ENCODE data around the gene SYCP2L.
"Not testable (repeated sequence)": the region's sequence is repeated elsewhere in the genome, so short reads cannot be mapped to it uniquely, and the experiment has no call there.

SYCP2L gene

DNA sequence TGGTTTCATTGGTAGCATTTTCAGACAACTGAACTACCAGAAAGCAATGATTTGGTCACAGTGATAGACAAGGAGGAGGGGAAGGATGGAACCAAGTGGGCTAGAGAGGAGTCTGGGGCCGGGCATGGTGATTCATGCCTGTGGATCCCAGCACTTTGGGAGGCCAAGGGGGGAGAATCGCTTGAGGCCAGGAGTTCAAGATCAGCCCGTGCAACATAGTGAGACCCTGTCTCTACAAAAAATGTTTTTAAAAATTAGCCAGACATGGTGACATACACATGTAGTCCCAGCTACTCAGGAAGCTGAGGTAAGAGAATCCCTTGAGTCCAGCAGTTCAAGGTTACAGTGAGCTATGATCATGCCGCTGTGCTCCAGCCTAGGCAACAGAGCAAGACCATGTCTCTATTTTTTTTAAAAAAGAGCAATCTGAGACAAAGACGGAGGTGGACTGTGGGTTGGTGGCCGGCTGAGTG lies 70.6 kb downstream of the SYCP2L start:
- Mint-ChIP-seq H3K9me3 (no peaks in the 10 kb centered on the region), H3K4me3 (no peak overlapping the region), H3K4me1 (ENCODE audit: low read depth) (no peaks in the 10 kb centered on the region), H3K36me3 (ENCODE audit: low read depth) (no peaks in the 10 kb centered on the region), H3K27me3 (peaks cover 35% of the 10 kb centered on the region), H3K27ac (no peak overlapping the region)
- DNase-seq, result no peak

DNA sequence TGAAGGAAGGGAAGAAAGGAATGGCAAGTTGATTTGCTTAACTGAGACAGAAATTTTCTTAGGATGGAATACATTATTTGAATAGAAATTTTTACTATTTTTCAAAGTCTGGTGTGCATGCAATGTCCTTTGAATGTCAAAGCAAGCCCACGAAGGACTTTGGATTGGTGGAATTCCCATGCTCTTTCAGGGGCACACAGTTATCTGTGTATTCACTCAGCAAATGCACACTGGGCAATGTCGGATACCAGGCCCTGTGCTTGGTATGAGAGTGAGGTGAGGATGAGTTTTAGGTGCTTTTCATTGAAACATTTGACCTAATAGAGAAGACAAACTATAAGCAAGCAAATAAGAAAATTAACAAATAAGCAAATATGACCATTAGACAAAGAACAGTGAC lies 73.3 kb downstream of the SYCP2L start:
- Mint-ChIP-seq H3K9me3 (no peaks in the 10 kb centered on the region), H3K4me1 (ENCODE audit: low read depth) (no peaks in the 10 kb centered on the region), H3K27ac (no peak overlapping the region), H3K27me3 (peaks cover 29% of the 10 kb centered on the region), H3K4me3 (no peak overlapping the region), H3K36me3 (ENCODE audit: low read depth) (no peaks in the 10 kb centered on the region)
- no peak for DNase-seq

DNA sequence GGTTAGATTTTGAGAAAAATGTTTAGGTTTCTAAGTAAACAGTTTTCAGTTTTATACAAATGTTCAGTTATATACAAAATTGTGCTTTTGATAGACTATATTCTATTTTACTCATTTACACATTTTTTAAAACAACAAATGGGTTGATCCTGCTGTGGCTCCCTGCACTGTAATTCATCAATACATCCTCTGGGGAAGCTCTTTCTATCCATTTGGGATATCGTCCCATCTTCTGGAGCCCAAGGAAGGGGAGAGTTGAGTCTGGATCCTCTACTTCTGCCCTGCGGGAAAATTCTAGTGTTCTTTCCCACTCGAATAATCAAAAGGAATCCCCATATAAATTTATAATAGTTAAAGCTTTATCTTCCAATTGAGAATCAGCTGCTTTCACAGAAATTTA lies 75.0 kb downstream of the SYCP2L start:
- H3K27me3 Mint-ChIP-seq, result peaks cover 33% of the 10 kb centered on the region
- H3K4me3 Mint-ChIP-seq, result no peak overlapping the region
- peaks cover 7% of the 10 kb centered on the region for H3K9me3 Mint-ChIP-seq
- no peak overlapping the region for H3K27ac Mint-ChIP-seq
- DNase-seq, result no peak
- no peaks in the 10 kb centered on the region for H3K4me1 Mint-ChIP-seq (ENCODE audit: low read depth)
- no peaks in the 10 kb centered on the region for H3K36me3 Mint-ChIP-seq (ENCODE audit: low read depth)

DNA sequence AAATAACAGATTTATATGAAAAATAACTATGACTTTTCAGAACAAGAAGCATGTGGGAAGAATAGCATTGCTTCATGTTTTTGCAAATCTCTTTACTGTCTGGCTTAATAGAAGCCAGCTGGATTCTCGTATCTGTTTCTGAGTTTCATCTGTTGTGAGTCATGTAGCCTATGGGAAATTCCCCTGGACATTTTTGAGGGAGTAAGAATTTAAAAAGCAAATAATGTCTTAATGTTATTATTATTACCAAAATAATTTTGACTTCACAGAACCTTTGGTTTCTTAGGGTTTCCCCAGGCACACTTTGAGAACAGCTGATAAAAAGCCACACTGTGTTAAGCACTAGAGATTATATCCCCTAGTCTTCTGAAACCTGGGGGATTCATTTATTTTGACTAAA lies 75.8 kb downstream of the SYCP2L start:
- Mint-ChIP-seq H3K9me3 (peaks cover 7% of the 10 kb centered on the region), H3K27ac (no peak overlapping the region), H3K4me1 (ENCODE audit: low read depth) (no peaks in the 10 kb centered on the region), H3K36me3 (ENCODE audit: low read depth) (no peaks in the 10 kb centered on the region), H3K27me3 (peaks cover 30% of the 10 kb centered on the region), H3K4me3 (no peak overlapping the region)
- no peak for DNase-seq

DNA sequence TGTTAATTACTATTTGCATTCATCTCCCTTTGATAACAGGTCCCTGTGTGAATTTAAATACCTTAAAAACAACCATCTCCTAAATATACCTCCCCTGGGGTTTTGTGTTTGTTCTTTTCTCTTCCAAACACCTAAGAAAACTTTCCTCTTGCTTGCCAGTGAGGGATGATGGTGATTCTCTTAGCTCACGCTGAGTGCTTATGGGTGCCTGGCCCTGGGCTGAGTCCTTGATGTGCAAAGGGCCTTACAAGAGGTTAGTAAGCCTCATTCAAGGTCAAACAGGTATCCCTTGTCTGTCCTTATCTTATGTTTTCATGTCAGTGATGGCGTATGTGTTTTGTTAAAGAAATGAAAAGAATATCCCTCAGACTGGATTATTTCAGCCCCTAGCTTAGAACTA lies 76.3 kb downstream of the SYCP2L start:
- H3K4me3 Mint-ChIP-seq, result no peak overlapping the region
- no peak overlapping the region for H3K27ac Mint-ChIP-seq
- no peaks in the 10 kb centered on the region for H3K36me3 Mint-ChIP-seq (ENCODE audit: low read depth)
- no peak for DNase-seq
- H3K4me1 Mint-ChIP-seq (ENCODE audit: low read depth), result no peaks in the 10 kb centered on the region
- H3K9me3 Mint-ChIP-seq, result peaks cover 7% of the 10 kb centered on the region
- H3K27me3 Mint-ChIP-seq, result peaks cover 30% of the 10 kb centered on the region

DNA sequence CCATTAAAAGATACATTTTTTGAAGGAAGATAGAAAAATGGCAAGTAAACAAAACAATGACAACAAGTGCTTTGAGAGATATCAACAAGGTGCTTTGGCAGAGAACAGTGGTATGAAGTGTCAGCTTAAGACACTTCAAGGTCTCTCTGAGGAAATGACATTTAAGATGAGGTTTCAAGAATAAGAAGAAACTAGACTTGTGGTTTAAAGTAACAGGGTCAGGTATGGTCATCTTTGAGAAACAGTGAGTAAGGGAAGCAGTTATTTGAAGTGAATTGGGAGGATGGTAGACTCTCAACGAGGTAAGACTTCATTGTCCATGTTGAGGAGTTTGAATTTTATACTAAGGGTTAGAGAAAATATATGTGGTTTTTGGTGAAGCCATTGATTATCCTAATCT lies 77.8 kb downstream of the SYCP2L start:
- no peaks in the 10 kb centered on the region for H3K36me3 Mint-ChIP-seq (ENCODE audit: low read depth)
- H3K27me3 Mint-ChIP-seq, result peaks cover 30% of the 10 kb centered on the region
- peaks cover 7% of the 10 kb centered on the region for H3K9me3 Mint-ChIP-seq

DNA sequence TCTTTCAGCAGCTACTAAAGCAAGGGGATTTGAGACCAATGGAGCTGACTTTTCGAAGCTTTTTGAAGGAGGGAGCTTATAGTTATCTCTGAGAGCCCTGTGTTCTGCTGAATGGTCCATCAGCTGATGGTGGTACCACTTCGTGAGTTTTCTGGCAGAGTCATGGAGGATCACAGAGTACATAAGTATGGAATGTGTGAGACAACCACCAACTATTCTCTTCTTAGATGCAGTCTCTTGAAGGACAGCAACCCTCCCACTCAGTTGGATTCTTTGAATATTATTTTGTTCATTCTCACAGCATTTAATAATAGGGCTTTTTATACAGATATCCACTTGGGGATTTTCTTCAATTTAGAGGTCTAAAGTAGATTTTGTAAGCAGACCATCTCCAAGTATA lies 81.9 kb downstream of the SYCP2L start:
- H3K27ac Mint-ChIP-seq, result no peak overlapping the region
- no peaks in the 10 kb centered on the region for H3K4me1 Mint-ChIP-seq (ENCODE audit: low read depth)
- H3K27me3 Mint-ChIP-seq, result peaks cover 9% of the 10 kb centered on the region
- DNase-seq, result no peak
- no peaks in the 10 kb centered on the region for H3K36me3 Mint-ChIP-seq (ENCODE audit: low read depth)
- H3K4me3 Mint-ChIP-seq, result no peak overlapping the region
- peaks cover 7% of the 10 kb centered on the region for H3K9me3 Mint-ChIP-seq

More for the DNA sequence above, 77.8 kb downstream of the SYCP2L start:
- H3K27ac Mint-ChIP-seq, result no peak overlapping the region
- no peak overlapping the region for H3K4me3 Mint-ChIP-seq
- H3K4me1 Mint-ChIP-seq (ENCODE audit: low read depth), result no peaks in the 10 kb centered on the region
- DNase-seq, result no peak

DNA sequence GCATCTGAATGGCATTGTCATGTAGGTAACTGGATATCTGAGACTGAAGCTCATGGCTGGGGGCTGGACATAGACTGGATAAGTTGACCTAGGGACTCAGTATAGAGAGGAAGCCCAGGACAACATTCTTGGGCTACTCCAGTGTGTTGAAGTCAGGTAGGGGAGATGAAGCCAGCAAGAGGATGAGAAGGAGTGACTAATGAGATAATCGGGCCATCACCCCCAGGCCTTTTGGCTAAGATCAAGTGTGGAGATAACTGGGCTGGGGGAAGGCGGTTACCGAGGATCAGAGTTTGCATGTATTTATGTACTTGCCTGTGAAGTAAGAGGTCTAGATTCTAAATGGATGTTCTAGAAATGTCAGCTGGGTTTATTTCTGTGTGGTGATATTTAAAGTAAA lies 83.9 kb downstream of the SYCP2L start:
- no peak overlapping the region for H3K4me3 Mint-ChIP-seq
- peaks cover 3% of the 10 kb centered on the region for H3K27me3 Mint-ChIP-seq
- H3K9me3 Mint-ChIP-seq, result peaks cover 7% of the 10 kb centered on the region
- H3K4me1 Mint-ChIP-seq (ENCODE audit: low read depth), result no peaks in the 10 kb centered on the region
- no peak for DNase-seq
- no peak overlapping the region for H3K27ac Mint-ChIP-seq
- H3K36me3 Mint-ChIP-seq (ENCODE audit: low read depth), result no peaks in the 10 kb centered on the region

DNA sequence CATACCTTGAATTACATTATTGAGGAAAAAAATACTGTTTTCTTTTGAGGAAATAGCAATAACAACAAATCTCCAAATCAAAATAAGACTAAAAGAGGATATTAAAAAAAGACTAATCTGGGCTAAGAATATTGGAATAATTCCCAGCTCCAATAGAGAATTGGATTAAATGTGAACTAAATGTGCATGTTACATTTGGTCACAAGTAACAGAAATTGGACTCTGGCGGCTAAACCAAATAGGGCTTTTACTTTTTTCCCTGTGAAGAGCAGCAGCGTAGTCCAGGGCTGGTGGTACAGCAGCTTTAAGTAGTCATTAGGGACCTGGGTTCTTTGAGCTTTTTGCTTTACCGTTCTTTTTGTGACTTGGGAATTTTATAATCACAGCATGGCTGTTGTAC lies 85.3 kb downstream of the SYCP2L start:
- H3K27me3 Mint-ChIP-seq, result peaks cover 3% of the 10 kb centered on the region

DNA sequence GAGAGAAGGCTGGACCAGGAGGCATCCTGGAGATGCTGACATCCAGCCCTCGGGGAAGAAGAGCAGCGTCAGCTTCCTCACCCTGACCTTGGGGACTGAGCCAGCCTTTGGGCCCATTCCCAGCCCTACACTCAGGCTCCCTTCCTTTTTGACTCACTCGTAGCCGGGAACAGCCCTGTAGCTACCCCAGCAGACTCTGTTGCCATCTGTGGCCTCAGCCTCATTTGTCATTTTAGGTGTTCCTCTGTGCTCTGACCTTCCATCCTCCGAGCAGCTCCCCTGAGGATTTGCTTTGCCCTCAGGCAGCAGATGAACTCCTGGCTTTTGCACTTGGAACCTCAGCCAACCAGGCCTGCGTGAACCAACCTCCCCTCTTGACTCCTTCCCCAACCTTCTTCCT lies 89.7 kb downstream of the SYCP2L start:
- Mint-ChIP-seq H3K36me3 (ENCODE audit: low read depth) (no peaks in the 10 kb centered on the region), H3K27ac (no peak overlapping the region), H3K9me3 (no peaks in the 10 kb centered on the region), H3K4me3 (no peak overlapping the region), H3K27me3 (peaks cover 4% of the 10 kb centered on the region), H3K4me1 (ENCODE audit: low read depth) (no peaks in the 10 kb centered on the region)
- no peak for DNase-seq

More for the DNA sequence above, 85.3 kb downstream of the SYCP2L start:
- Mint-ChIP-seq H3K27ac (no peak overlapping the region), H3K9me3 (no peaks in the 10 kb centered on the region), H3K36me3 (ENCODE audit: low read depth) (no peaks in the 10 kb centered on the region), H3K4me1 (ENCODE audit: low read depth) (no peaks in the 10 kb centered on the region), H3K4me3 (no peak overlapping the region)
- no peak for DNase-seq

DNA sequence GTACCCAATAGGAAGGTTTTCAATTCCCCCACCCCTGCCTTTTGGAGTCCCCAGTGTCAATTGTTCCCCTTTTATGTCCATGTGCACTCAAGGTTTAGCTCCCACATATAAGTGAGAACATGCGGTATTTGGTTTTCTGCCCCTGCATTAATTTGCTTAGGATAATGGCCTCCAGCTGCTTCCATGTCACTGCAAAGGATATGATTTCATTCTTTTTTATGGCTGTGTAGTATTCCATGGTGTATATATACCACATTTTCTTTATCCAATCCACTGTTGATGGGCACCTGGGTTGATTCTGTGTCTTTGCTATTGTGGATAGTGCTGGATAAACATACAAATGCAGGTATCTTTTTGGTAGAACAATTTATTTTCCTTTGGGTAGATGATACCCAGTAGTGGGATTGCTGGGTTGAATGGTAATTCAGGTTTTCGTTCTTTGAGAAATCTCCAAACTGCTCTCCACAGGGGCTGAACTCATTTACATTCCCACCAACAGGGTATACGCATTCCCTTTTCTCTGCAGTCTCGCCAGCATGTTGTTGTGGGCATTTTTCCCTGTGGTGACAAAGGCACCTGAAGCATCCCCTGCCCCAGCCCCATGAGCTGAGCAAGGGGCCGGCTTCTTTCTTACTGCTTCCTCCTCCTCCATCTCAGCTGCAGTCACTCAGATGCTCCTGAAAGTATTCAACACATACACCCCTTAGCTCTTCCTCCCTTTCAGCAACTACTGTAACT lies 90.5 kb downstream of the SYCP2L start:
- Mint-ChIP-seq H3K27me3 (peaks cover 4% of the 10 kb centered on the region), H3K27ac (no peak overlapping the region), H3K36me3 (ENCODE audit: low read depth) (no peaks in the 10 kb centered on the region), H3K4me1 (ENCODE audit: low read depth) (no peaks in the 10 kb centered on the region), H3K4me3 (no peak overlapping the region), H3K9me3 (no peaks in the 10 kb centered on the region)
- DNase-seq, result no peak

DNA sequence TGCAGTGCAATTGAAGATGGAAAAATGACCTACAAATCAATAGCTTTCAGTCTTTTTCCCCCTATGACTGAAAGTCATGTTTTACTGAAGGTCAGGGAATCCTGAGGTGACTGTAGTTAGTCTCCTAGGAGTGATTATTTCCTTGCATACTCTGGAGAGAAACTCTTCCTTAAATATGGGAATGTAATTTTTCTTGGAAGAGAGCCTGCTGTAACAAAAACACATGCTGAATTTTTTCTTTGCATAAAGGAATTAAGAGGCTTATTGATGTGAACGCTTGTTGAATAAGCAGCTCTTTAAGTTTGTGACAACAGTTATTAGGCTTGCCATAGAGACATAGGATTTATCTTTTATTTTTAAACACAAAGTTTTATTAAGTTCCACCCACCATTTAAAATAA lies 92.8 kb downstream of the SYCP2L start:
- no peak for DNase-seq
- Mint-ChIP-seq H3K36me3 (ENCODE audit: low read depth) (no peaks in the 10 kb centered on the region), H3K27ac (no peak overlapping the region), H3K4me3 (no peak overlapping the region), H3K27me3 (peaks cover 4% of the 10 kb centered on the region), H3K4me1 (ENCODE audit: low read depth) (no peaks in the 10 kb centered on the region), H3K9me3 (no peaks in the 10 kb centered on the region)

DNA sequence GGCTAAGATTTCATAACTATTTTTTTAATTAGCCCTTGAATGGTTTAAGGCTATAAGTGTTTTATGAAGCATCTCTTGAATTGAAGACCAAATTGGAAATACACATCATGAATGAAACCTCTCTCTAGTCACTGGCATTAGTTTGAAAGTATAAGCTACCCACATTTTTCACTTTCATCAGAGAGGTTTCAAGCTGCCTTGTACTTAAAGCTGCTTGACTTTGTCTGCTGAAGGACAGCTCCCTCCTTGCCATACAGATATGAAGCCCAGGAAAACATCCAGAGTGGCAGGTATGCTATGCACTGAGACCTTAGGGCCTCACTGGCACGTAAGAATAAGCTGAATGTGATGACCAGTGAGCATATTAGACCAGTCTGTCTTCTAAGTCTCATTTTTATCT lies 94.6 kb downstream of the SYCP2L start:
- DNase-seq, result no peak
- H3K9me3 Mint-ChIP-seq, result no peaks in the 10 kb centered on the region
- H3K27ac Mint-ChIP-seq, result no peak overlapping the region
- no peaks in the 10 kb centered on the region for H3K36me3 Mint-ChIP-seq (ENCODE audit: low read depth)
- H3K4me3 Mint-ChIP-seq, result no peak overlapping the region
- H3K27me3 Mint-ChIP-seq, result peaks cover 4% of the 10 kb centered on the region
- H3K4me1 Mint-ChIP-seq (ENCODE audit: low read depth), result no peaks in the 10 kb centered on the region

DNA sequence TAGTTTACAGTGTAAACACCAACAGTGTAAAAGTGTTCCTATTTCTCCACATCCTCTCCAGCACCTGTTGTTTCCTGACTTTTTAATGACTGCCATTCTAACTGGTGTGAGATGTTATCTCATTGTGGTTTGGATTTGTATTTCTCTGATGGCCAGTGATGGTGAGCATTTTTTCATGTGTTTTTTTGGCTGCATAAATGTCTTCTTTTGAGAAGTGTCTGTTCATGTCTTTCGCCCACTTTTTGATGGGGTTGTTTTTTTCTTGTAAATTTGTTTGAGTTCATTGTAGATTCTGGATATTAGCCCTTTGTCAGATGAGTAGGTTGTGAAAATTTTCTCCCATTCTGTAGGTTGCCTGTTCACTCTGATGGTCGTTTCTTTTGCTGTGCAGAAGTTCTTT lies 98.1 kb downstream of the SYCP2L start:
- peaks cover 14% of the 10 kb centered on the region for H3K27me3 Mint-ChIP-seq
- H3K4me1 Mint-ChIP-seq (ENCODE audit: low read depth); DNase-seq; H3K4me3 Mint-ChIP-seq; H3K27ac Mint-ChIP-seq; H3K9me3 Mint-ChIP-seq; H3K36me3 Mint-ChIP-seq (ENCODE audit: low read depth): not testable (repeated sequence)

DNA sequence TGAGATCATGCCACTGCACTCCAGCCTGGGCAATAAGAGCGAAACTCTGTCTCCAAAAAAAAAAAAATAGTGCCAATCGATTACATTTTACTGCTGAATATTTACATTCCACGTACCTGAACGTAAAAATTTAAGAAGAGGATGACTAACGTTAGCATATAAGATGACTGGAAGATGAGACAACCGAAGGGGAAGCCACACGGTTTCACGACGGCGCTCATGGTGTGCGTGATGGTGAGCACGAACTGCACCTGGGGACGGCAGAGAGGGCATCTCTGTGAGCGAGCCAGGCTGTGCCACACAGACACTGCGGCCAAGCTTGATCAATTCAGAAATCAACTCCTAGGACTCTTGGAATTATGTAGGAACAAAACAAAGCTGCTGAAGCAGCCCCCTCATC lies 102.7 kb downstream of the SYCP2L start:
- Mint-ChIP-seq H3K27me3 (peaks cover 23% of the 10 kb centered on the region), H3K27ac (no peak overlapping the region), H3K4me3 (no peak overlapping the region), H3K4me1 (ENCODE audit: low read depth) (no peaks in the 10 kb centered on the region), H3K36me3 (ENCODE audit: low read depth) (no peaks in the 10 kb centered on the region), H3K9me3 (no peaks in the 10 kb centered on the region)
- no peak for DNase-seq

DNA sequence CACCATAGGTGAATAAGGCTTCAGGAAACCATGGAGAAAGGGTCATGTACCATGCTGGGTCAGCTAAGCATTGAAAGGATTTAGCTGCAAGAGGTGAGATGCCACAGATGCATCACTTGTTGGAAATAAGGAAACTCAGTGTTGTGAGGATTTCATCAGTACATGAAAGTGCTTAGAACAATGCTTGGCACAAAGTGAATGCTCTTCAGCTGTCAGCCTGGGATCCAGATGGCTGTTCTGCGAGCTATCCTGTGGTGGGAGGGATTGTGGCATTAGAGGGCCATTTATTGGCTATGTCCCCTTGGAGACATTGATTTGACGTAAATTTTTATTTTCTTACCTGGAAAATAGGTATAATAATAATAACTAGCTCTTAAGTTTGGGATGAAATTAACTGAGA lies 104.3 kb downstream of the SYCP2L start:
- Mint-ChIP-seq H3K27me3 (peaks cover 23% of the 10 kb centered on the region), H3K36me3 (ENCODE audit: low read depth) (no peaks in the 10 kb centered on the region), H3K4me3 (no peak overlapping the region), H3K27ac (no peak overlapping the region), H3K9me3 (no peaks in the 10 kb centered on the region), H3K4me1 (ENCODE audit: low read depth) (no peaks in the 10 kb centered on the region)
- DNase-seq, result no peak

Data from activated T-cell treated with anti-CD3 and anti-CD28 coated beads, Interleukin-2, amount 50 U/mL, for 24 hours (primary cell).